Measurements from ENCODE around the gene FAM83G.

Gene FAM83G

GRCh38 chr17:18987230-18987610 lies 17.3 kb downstream of the FAM83G start:
- Histone ChIP-seq H3K36me3 (replicated peaks) (peaks cover 7% of the 10 kb centered on the region), H3K27me3 (replicated peaks) (no peaks in the 10 kb centered on the region), H3K27ac (no peak overlapping the region), H3K4me3 (ENCODE audit: low read depth, low read length) (no peak overlapping the region)
- in situ Hi-C loops (cut with HindIII; ENCODE audit: low pct_ligation_motif_present, low sequenced_read_pairs): no loop called here
- no peak for DNase-seq
- TF ChIP-seq, protein P1, sequence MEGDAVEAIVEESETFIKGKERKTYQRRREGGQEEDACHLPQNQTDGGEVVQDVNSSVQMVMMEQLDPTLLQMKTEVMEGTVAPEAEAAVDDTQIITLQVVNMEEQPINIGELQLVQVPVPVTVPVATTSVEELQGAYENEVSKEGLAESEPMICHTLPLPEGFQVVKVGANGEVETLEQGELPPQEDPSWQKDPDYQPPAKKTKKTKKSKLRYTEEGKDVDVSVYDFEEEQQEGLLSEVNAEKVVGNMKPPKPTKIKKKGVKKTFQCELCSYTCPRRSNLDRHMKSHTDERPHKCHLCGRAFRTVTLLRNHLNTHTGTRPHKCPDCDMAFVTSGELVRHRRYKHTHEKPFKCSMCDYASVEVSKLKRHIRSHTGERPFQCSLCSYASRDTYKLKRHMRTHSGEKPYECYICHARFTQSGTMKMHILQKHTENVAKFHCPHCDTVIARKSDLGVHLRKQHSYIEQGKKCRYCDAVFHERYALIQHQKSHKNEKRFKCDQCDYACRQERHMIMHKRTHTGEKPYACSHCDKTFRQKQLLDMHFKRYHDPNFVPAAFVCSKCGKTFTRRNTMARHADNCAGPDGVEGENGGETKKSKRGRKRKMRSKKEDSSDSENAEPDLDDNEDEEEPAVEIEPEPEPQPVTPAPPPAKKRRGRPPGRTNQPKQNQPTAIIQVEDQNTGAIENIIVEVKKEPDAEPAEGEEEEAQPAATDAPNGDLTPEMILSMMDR (IDR thresholded peaks at IDR 0.05; ENCODE audit: low read depth, low read length, missing control alignments): no peak

DNA sequence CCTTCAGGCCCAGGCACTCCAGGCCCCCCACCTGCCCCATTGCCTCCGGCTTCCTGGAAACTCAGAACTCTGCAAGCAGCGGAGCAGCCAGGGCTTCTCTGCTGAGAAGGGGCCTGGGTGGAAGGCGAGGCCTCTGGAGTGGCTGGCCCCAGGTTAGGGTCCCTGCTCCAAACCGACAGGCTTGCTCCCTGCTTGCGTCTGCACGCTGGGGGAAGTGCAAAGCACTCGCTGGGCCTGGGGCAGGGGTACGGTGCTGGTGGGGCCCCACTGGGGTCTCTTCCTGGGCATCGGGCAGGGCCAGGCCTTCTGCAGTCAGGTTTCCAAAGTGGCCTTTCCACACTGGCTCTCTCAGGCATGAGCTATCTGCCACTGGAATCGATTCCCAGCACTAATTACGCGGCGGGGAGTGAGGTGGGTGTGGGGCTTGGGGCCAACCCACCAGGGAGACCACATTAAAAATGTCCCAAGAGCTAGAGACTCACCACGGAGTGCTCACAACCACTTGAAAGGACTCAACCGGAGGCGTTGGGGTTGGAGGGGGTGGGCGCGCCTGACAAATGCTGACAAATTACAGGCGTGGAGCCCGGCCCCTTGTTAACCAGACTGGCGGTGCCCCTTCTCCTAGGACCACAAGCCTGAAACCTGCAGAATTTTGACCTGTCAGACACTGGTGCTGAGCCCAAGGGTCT lies 17.9 kb downstream of the FAM83G start:
- Histone ChIP-seq H3K27ac (no peak overlapping the region), H3K36me3 (replicated peaks) (peaks cover 7% of the 10 kb centered on the region), H3K4me3 (ENCODE audit: low read depth, low read length) (no peak overlapping the region), H3K27me3 (replicated peaks) (no peaks in the 10 kb centered on the region)
- TF ChIP-seq, protein P1 (IDR thresholded peaks at IDR 0.05; ENCODE audit: low read depth, low read length, missing control alignments): no peak
- no peak for DNase-seq
- in situ Hi-C loops (cut with HindIII; ENCODE audit: low pct_ligation_motif_present, low sequenced_read_pairs): no loop called here

DNA sequence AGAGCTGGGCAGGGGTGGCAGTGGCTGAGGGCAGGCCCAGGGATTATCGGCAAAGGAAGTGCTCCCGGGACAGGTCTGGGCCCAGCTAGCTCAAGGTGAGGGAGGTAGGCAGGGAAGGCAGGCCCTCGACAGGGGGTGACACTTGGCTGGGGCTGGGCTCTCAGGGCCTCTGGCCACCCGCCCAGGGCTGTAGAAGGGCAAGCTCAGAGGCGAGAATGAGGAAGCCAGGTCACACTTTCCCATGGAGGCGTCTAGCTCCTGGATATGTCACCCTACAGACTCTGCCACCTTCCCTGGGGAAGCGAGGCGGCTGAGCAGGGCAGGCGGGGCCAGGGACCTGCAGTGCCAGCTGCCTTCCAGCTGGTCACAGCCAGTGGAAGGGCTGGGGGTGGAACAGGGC lies 19.1 kb downstream of the FAM83G start:
- Histone ChIP-seq H3K4me3 (ENCODE audit: low read depth, low read length) (no peak overlapping the region), H3K27me3 (replicated peaks) (no peaks in the 10 kb centered on the region), H3K36me3 (replicated peaks) (peaks cover 7% of the 10 kb centered on the region), H3K27ac (no peak overlapping the region)
- in situ Hi-C loops (cut with HindIII; ENCODE audit: low pct_ligation_motif_present, low sequenced_read_pairs): no loop called here
- TF ChIP-seq, protein P1 (IDR thresholded peaks at IDR 0.05; ENCODE audit: low read depth, low read length, missing control alignments): no peak
- DNase-seq: no peak

GRCh38 chr17:18984273-18985114 lies 20.1 kb downstream of the FAM83G start:
- in situ Hi-C loops (cut with HindIII; ENCODE audit: low pct_ligation_motif_present, low sequenced_read_pairs): no loop called here
- no peak for DNase-seq
- no peaks in the 10 kb centered on the region for H3K27me3 ChIP-seq (replicated peaks)
- H3K4me3 ChIP-seq (ENCODE audit: low read depth, low read length): no peak overlapping the region
- peaks cover 7% of the 10 kb centered on the region for H3K36me3 ChIP-seq (replicated peaks)
- no peak overlapping the region for H3K27ac ChIP-seq
- TF ChIP-seq, protein P1 (IDR thresholded peaks at IDR 0.05; ENCODE audit: low read depth, low read length, missing control alignments): no peak

DNA sequence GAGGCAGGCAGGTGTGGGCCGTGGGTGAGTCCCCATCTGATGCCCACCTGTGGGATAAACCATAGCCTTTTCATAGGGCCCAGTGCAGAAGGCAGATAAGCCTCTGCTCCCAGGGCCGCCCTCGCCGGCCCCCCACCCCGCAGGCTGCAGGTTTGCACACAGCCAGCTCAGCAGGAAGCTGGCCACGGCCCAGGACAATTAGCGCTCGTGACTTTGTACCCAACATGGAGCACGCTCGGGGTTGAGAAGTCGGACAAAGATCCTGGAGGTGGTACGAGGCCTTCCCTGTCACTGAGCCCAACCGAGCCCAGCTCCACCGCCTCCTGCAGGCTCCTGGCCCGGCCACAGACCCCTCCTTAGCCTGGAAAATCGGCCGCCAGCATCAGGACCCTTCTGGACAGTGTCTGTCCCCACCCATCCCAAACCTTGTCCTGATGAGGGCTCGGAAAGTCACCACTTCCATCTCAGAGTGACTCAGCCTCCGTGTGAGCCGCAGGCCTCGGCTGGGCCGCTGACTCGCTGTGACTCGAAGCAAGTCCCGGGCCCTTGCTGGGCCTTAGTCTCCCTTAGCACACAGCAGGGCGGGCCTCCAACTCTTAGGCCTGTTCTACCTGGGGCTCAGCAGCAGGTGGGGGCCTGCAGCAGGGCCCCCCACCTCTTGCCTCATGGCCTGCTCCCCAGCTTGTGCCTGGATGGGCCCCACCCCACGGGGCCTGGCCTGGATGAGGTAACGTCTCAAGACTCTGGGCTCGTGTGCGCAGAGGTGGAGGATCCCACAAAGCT lies 22.7 kb downstream of the FAM83G start:
- H3K27me3 ChIP-seq (replicated peaks): no peaks in the 10 kb centered on the region
- no peak overlapping the region for H3K4me3 ChIP-seq (ENCODE audit: low read depth, low read length)
- DNase-seq: peak; percentile 68
- in situ Hi-C loops (cut with HindIII; ENCODE audit: low pct_ligation_motif_present, low sequenced_read_pairs): no loop called here
- TF ChIP-seq, protein P1 (IDR thresholded peaks at IDR 0.05; ENCODE audit: low read depth, low read length, missing control alignments): no peak
- H3K27ac ChIP-seq: peak overlapping the region; percentile 55
- H3K36me3 ChIP-seq (replicated peaks): peaks cover 5% of the 10 kb centered on the region

All from brain microvascular endothelial cell (primary cell).